22Rv1 (cell line): Measurements from ENCODE around the gene SYNE1.

Experiments
- CTCF ChIP-seq: fragments of 450-650 bp; IDR thresholded peaks from 2 replicates; pipeline ENCODE4 v1.5.1; 2017; ENCODE audit warnings: mild to moderate bottlenecking
- ZFX ChIP-seq: fragments of 450-650 bp; IDR thresholded peaks from 2 replicates; pipeline ENCODE4 v1.6.1; 2017; ENCODE audit warnings: antibody characterized with exemption, borderline replicate concordance

DNA sequence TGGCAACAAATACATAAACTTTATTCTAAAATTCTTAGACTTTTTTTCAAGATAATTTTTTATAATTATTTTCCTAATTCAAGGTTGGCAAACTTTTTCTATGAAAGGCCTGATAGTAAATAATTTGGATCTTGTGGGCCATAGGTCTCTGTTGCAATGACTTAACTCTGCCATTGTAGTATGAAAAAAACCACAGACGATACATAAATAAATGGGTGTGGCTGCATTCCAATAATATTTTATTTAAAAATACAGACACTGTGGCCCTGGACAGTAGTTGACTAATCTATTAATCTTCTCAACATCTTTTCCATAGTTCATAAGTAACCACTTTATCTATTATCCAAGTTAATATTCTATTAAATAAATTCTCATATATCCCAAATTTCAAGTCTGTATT lies 281.1 kb downstream of the SYNE1 start:
- TF ChIP-seq CTCF (no peak), ZFX (no peak)
